Measurements from ENCODE around the gene GNAT2.

Gene GNAT2

GRCh38 chr1:109654519-109654918 is 35.1 kb upstream of the GNAT2 start:
- Mint-ChIP-seq H3K4me1 (peaks cover 6% of the 10 kb centered on the region), H3K27ac (no peak overlapping the region), H3K27me3 (peaks cover 3% of the 10 kb centered on the region), H3K4me3 (peak overlapping the region; percentile 9), H3K36me3 (peaks cover 3% of the 10 kb centered on the region), H3K9me3 (no peaks in the 10 kb centered on the region)
- DNase-seq (ENCODE audit: low spot score in 2 of 2) (no peak), ATAC-seq (ENCODE audit: low read depth) (no peak)

GRCh38 chr1:109653306-109653705 is 33.9 kb upstream of the GNAT2 start:
- Mint-ChIP-seq H3K9me3 (no peaks in the 10 kb centered on the region), H3K36me3 (peaks cover under 1% of the 10 kb centered on the region), H3K27ac (no peak overlapping the region), H3K27me3 (peaks cover 3% of the 10 kb centered on the region), H3K4me1 (peaks cover 6% of the 10 kb centered on the region), H3K4me3 (no peak overlapping the region)
- ATAC-seq (ENCODE audit: low read depth) (no peak), DNase-seq (ENCODE audit: low spot score in 2 of 2) (no peak)

GRCh38 chr1:109652402-109652801 is 33.0 kb upstream of the GNAT2 start:
- Mint-ChIP-seq H3K36me3 (no peaks in the 10 kb centered on the region), H3K27me3 (peaks cover 3% of the 10 kb centered on the region), H3K27ac (no peak overlapping the region), H3K4me1 (peaks cover 6% of the 10 kb centered on the region), H3K9me3 (no peaks in the 10 kb centered on the region), H3K4me3 (no peak overlapping the region)
- DNase-seq (ENCODE audit: low spot score in 2 of 2) (no peak), ATAC-seq (ENCODE audit: low read depth) (no peak)

- Mint-ChIP-seq H3K4me3 (no peak overlapping the region), H3K27ac (no peak overlapping the region), H3K9me3 (no peaks in the 10 kb centered on the region), H3K4me1 (no peaks in the 10 kb centered on the region), H3K36me3 (no peaks in the 10 kb centered on the region), H3K27me3 (peaks cover 3% of the 10 kb centered on the region)
- DNase-seq (ENCODE audit: low spot score in 2 of 2) (no peak), ATAC-seq (ENCODE audit: low read depth) (no peak)
Observed at GRCh38 chr1:109650609-109651008, 31.2 kb upstream of the GNAT2 start.

GRCh38 chr1:109649491-109649914 is 30.1 kb upstream of the GNAT2 start:
- ATAC-seq (ENCODE audit: low read depth) = no peak
- H3K27me3 Mint-ChIP-seq = peaks cover 3% of the 10 kb centered on the region
- no peaks in the 10 kb centered on the region for H3K9me3 Mint-ChIP-seq
- DNase-seq (ENCODE audit: low spot score in 2 of 2) = no peak
- H3K4me1 Mint-ChIP-seq = no peaks in the 10 kb centered on the region
- no peaks in the 10 kb centered on the region for H3K36me3 Mint-ChIP-seq
- H3K27ac Mint-ChIP-seq = no peak overlapping the region
- H3K4me3 Mint-ChIP-seq = peak overlapping the region; percentile 32

- Mint-ChIP-seq H3K36me3 (no peaks in the 10 kb centered on the region), H3K27me3 (peaks cover 3% of the 10 kb centered on the region), H3K4me3 (no peak overlapping the region), H3K27ac (no peak overlapping the region), H3K4me1 (peaks cover 7% of the 10 kb centered on the region), H3K9me3 (no peaks in the 10 kb centered on the region)
- ATAC-seq (ENCODE audit: low read depth) (no peak), DNase-seq (ENCODE audit: low spot score in 2 of 2) (no peak)
Observed at GRCh38 chr1:109644670-109645069, 25.3 kb upstream of the GNAT2 start.

GRCh38 chr1:109643385-109644230 is 24.2 kb upstream of the GNAT2 start:
- H3K27ac Mint-ChIP-seq = no peak overlapping the region
- peaks cover 7% of the 10 kb centered on the region for H3K4me1 Mint-ChIP-seq
- peaks cover 3% of the 10 kb centered on the region for H3K27me3 Mint-ChIP-seq
- H3K4me3 Mint-ChIP-seq = peak overlapping the region; percentile 8
- no peaks in the 10 kb centered on the region for H3K9me3 Mint-ChIP-seq
- H3K36me3 Mint-ChIP-seq = no peaks in the 10 kb centered on the region
- ATAC-seq (ENCODE audit: low read depth) = peak; percentile 93
- DNase-seq (ENCODE audit: low spot score in 2 of 2) = peak; percentile 83 to 91

GRCh38 chr1:109642626-109643025 is 23.2 kb upstream of the GNAT2 start:
- no peak for ATAC-seq (ENCODE audit: low read depth)
- no peak overlapping the region for H3K4me3 Mint-ChIP-seq
- no peak for DNase-seq (ENCODE audit: low spot score in 2 of 2)
- no peaks in the 10 kb centered on the region for H3K9me3 Mint-ChIP-seq
- H3K36me3 Mint-ChIP-seq = no peaks in the 10 kb centered on the region
- H3K27ac Mint-ChIP-seq = peak overlapping the region; percentile 5
- peaks cover 3% of the 10 kb centered on the region for H3K27me3 Mint-ChIP-seq
- H3K4me1 Mint-ChIP-seq = peaks cover 7% of the 10 kb centered on the region

GRCh38 chr1:109641861-109642260 is 22.4 kb upstream of the GNAT2 start:
- H3K36me3 Mint-ChIP-seq = no peaks in the 10 kb centered on the region
- H3K4me3 Mint-ChIP-seq = no peak overlapping the region
- DNase-seq (ENCODE audit: low spot score in 2 of 2) = no peak
- ATAC-seq (ENCODE audit: low read depth) = no peak
- peaks cover 3% of the 10 kb centered on the region for H3K27me3 Mint-ChIP-seq
- peaks cover 7% of the 10 kb centered on the region for H3K4me1 Mint-ChIP-seq
- no peak overlapping the region for H3K27ac Mint-ChIP-seq
- no peaks in the 10 kb centered on the region for H3K9me3 Mint-ChIP-seq

GRCh38 chr1:109641078-109641740 is 21.8 kb upstream of the GNAT2 start:
- peaks cover 3% of the 10 kb centered on the region for H3K27me3 Mint-ChIP-seq
- DNase-seq (ENCODE audit: low spot score in 2 of 2) (no peak), ATAC-seq (ENCODE audit: low read depth) (no peak)
- no peaks in the 10 kb centered on the region for H3K9me3 Mint-ChIP-seq
- no peak overlapping the region for H3K27ac Mint-ChIP-seq
- H3K4me3 Mint-ChIP-seq = no peak overlapping the region
- peaks cover 7% of the 10 kb centered on the region for H3K4me1 Mint-ChIP-seq
- H3K36me3 Mint-ChIP-seq = no peaks in the 10 kb centered on the region

- H3K36me3 Mint-ChIP-seq = no peaks in the 10 kb centered on the region
- ATAC-seq (ENCODE audit: low read depth) (peak; percentile 65), DNase-seq (ENCODE audit: low spot score in 2 of 2) (peak; percentile 89 to 97)
- peaks cover 9% of the 10 kb centered on the region for H3K4me1 Mint-ChIP-seq
- peaks cover 3% of the 10 kb centered on the region for H3K27me3 Mint-ChIP-seq
- H3K9me3 Mint-ChIP-seq = no peaks in the 10 kb centered on the region
- H3K4me3 Mint-ChIP-seq = no peak overlapping the region
- H3K27ac Mint-ChIP-seq = no peak overlapping the region
Observed at GRCh38 chr1:109640285-109640865, 21.0 kb upstream of the GNAT2 start.

GRCh38 chr1:109639841-109640184 is 20.4 kb upstream of the GNAT2 start:
- DNase-seq (ENCODE audit: low spot score in 2 of 2) = no peak
- peaks cover 3% of the 10 kb centered on the region for H3K27me3 Mint-ChIP-seq
- H3K4me3 Mint-ChIP-seq = no peak overlapping the region
- H3K27ac Mint-ChIP-seq = no peak overlapping the region
- no peak for ATAC-seq (ENCODE audit: low read depth)
- H3K4me1 Mint-ChIP-seq = peaks cover 12% of the 10 kb centered on the region
- no peaks in the 10 kb centered on the region for H3K9me3 Mint-ChIP-seq
- no peaks in the 10 kb centered on the region for H3K36me3 Mint-ChIP-seq

- ATAC-seq (ENCODE audit: low read depth) (no peak), DNase-seq (ENCODE audit: low spot score in 2 of 2) (no peak)
- Mint-ChIP-seq H3K27me3 (peaks cover 3% of the 10 kb centered on the region), H3K36me3 (no peaks in the 10 kb centered on the region), H3K4me1 (peaks cover 18% of the 10 kb centered on the region), H3K27ac (no peak overlapping the region), H3K4me3 (no peak overlapping the region), H3K9me3 (no peaks in the 10 kb centered on the region)
Observed at GRCh38 chr1:109639063-109639840, 19.8 kb upstream of the GNAT2 start.

- no peak overlapping the region for H3K27ac Mint-ChIP-seq
- DNase-seq (ENCODE audit: low spot score in 2 of 2) (no peak), ATAC-seq (ENCODE audit: low read depth) (no peak)
- no peaks in the 10 kb centered on the region for H3K9me3 Mint-ChIP-seq
- peaks cover 3% of the 10 kb centered on the region for H3K27me3 Mint-ChIP-seq
- peaks cover 16% of the 10 kb centered on the region for H3K4me1 Mint-ChIP-seq
- H3K4me3 Mint-ChIP-seq = no peak overlapping the region
- no peaks in the 10 kb centered on the region for H3K36me3 Mint-ChIP-seq
Observed at GRCh38 chr1:109637446-109637845, 18.0 kb upstream of the GNAT2 start.
